CD4-positive, alpha-beta T cell treated with Interleukin-4 for 4 hours (primary cell): Measurements from ENCODE around the gene CEP43.

Source experiments
- DNase-seq: peaks from one replicate; pipeline ENCODE4 v3.0.0-alpha.2; 2020

CEP43 gene

GRCh38 chr6:166969390-166970002, 29.7 kb upstream of the CEP43 start:
- DNase-seq: no peak

GRCh38 chr6:166970091-166970490, 29.1 kb upstream of the CEP43 start:
- DNase-seq: no peak

- no peak for DNase-seq
Observed at GRCh38 chr6:166970776-166971175, 28.4 kb upstream of the CEP43 start.

- no peak for DNase-seq
Observed at GRCh38 chr6:166971271-166971670, 27.9 kb upstream of the CEP43 start.

- no peak for DNase-seq
Observed at GRCh38 chr6:166972101-166972500, 27.1 kb upstream of the CEP43 start.

- no peak for DNase-seq
Observed at GRCh38 chr6:166976636-166977035, 22.6 kb upstream of the CEP43 start.

- no peak for DNase-seq
Observed at GRCh38 chr6:166977621-166978525, 21.3 kb upstream of the CEP43 start.

GRCh38 chr6:166980738-166981137, 18.5 kb upstream of the CEP43 start:
- no peak for DNase-seq

- no peak for DNase-seq
Observed at GRCh38 chr6:166987448-166987847, 11.7 kb upstream of the CEP43 start.

- DNase-seq: peak; percentile 10
Observed at GRCh38 chr6:166987930-166988329, 11.3 kb upstream of the CEP43 start.

- DNase-seq: no peak
Observed at GRCh38 chr6:166988674-166989201, 10.5 kb upstream of the CEP43 start.

- DNase-seq: peak; percentile 58
Observed at GRCh38 chr6:166989427-166990032, 9.7 kb upstream of the CEP43 start.

- no peak for DNase-seq
Observed at GRCh38 chr6:166996406-166996805, 2.8 kb upstream of the CEP43 start.

GRCh38 chr6:166997348-166997747, 1.8 kb upstream of the CEP43 start:
- no peak for DNase-seq

GRCh38 chr6:166997768-166998255, 1.4 kb upstream of the CEP43 start:
- peak; percentile 33 for DNase-seq

- no peak for DNase-seq
Observed at GRCh38 chr6:166998256-166999144, 697 bp upstream of the CEP43 start.

- DNase-seq: no peak
Observed at GRCh38 chr6:166999884-167000253, 672 bp downstream of the CEP43 start.

GRCh38 chr6:167000759-167001158, 1.6 kb downstream of the CEP43 start:
- no peak for DNase-seq

- no peak for DNase-seq
Observed at GRCh38 chr6:167005350-167006159, 6.4 kb downstream of the CEP43 start.

- no peak for DNase-seq
Observed at GRCh38 chr6:167007985-167008384, 8.8 kb downstream of the CEP43 start.

GRCh38 chr6:167013067-167013466, 13.9 kb downstream of the CEP43 start:
- DNase-seq: no peak

- no peak for DNase-seq
Observed at GRCh38 chr6:167013946-167014345, 14.7 kb downstream of the CEP43 start.
